ENCODE measurements around the gene AGPAT4. TPM values are rescaled to one million over a fixed set of nuclear protein-coding genes. Genes with fewer than 3 reads are reported as not detected.

AGPAT4 gene
- total RNA-seq, 2 donors from 2014 or later = 12.3 to 13.2 TPM

DNA sequence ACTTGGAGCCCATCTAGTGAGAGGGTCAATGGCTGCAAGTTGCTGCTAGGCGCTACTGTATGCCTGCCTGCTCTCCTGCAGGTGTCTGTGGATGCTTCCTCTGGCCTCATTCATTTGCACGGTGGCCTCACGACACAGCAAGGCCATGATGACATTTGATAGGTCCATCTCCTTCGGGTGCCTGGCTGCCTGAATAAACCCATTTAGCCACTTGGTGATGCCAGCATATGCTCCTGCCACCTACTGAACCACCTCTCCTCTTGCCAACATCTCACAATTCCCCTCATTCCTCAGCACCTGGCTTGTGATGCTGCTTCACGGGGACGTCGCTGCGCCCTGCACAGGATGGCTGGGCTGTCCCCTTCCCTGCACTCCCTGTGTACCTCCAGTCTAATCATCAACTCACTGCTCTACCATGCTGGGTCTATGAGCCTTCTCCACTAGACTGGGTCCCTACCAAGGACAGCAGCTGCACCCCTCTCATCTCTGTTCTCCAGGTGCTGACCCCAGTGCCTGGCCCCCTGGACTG, 51.1 kb downstream of the AGPAT4 start:
- peaks cover 31% of the 10 kb centered on the region for H3K4me1 Mint-ChIP-seq
- H3K36me3 Mint-ChIP-seq (ENCODE audit: low read depth) = peaks cover 34% of the 10 kb centered on the region
- no peak overlapping the region for H3K27ac Mint-ChIP-seq
- no peak for ATAC-seq (replicated peaks)
- peaks cover 5% of the 10 kb centered on the region for H3K9me3 Mint-ChIP-seq
- no peaks in the 10 kb centered on the region for H3K27me3 Mint-ChIP-seq
- H3K4me3 Mint-ChIP-seq = no peak overlapping the region

DNA sequence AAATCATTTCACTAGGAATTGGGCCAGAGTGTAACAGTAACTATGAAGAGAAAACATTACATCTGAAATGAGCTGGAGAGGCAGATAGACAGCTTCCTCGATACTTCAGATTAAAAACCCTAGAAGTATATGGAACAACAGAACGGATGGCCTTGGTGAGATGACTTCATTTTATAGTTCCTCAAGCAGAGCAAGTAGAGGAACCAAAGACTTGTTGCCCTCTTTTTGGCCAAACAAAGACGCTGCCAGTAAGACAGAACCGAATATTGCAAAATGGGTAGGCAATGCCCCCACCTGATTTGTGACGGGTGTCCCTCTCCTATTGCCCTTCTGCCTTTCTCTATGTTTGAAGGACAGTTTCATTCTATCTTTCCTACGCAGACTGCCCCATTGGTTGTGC, 53.5 kb downstream of the AGPAT4 start:
- peaks cover 5% of the 10 kb centered on the region for H3K9me3 Mint-ChIP-seq
- H3K36me3 Mint-ChIP-seq (ENCODE audit: low read depth) = peaks cover 49% of the 10 kb centered on the region
- H3K4me1 Mint-ChIP-seq = peaks cover 14% of the 10 kb centered on the region
- no peak overlapping the region for H3K4me3 Mint-ChIP-seq
- no peaks in the 10 kb centered on the region for H3K27me3 Mint-ChIP-seq
- no peak overlapping the region for H3K27ac Mint-ChIP-seq
- ATAC-seq (replicated peaks) = no peak

DNA sequence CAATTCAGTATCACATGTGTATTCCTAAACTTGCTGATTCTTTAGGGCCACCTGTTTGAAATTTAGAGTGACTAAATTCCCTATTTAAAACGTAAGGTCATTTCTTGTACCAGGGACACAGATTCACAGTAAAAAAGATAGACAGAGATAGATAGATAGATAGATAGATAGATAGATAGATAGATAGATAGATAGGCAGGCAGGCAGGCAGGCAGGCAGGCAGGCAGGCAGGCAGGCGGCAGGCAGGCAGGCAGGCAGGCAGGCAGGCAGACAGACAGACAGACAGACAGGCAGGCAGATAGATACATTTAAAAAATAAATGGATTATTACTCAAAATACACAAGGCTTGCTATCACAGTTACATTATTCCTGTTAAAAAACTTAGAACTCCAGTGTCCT, 54.2 kb downstream of the AGPAT4 start:
- no peak for ATAC-seq (replicated peaks)
- H3K9me3 Mint-ChIP-seq = no peaks in the 10 kb centered on the region
- peaks cover 8% of the 10 kb centered on the region for H3K4me1 Mint-ChIP-seq
- peaks cover 47% of the 10 kb centered on the region for H3K36me3 Mint-ChIP-seq (ENCODE audit: low read depth)
- no peak overlapping the region for H3K4me3 Mint-ChIP-seq
- no peaks in the 10 kb centered on the region for H3K27me3 Mint-ChIP-seq
- no peak overlapping the region for H3K27ac Mint-ChIP-seq

DNA sequence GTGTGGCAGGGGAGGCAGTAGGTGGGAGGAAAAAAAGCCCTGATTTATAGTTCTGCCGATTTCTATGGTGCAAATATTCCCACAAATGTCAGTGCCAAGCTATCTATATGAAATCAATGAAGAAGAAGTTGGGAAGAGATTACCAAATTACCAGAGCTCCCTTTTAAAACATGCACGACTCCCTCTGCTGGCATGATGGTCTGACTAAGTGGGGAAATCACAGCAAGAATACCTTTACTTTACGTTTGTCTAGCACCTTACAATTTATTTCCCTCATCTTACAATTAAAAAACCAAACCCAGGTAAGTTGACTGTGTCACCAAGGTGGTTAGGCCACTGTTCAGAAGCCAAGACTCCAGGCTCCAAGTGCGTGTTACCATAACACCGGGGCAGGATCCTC, 55.6 kb downstream of the AGPAT4 start:
- H3K27me3 Mint-ChIP-seq = no peaks in the 10 kb centered on the region
- ATAC-seq (replicated peaks) = no peak
- H3K4me3 Mint-ChIP-seq = no peak overlapping the region

DNA sequence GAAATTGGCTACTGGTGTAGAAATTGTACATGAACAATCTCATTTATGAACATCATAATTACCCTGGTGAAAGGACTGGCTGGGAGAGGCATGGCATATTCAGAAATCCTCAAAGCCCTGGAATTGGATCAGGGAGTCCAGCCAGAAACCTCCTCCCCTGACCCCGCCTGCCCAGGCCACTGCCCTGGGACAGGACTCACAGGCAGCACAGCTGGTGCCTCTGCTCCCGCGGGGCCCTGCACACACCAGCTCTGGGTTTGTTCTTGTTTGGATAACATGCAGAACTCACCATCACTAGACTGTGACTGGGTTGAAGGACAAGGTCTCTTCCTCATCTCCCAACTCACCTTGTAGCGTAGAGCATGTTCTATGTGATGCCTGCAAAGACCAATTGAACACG, 56.2 kb downstream of the AGPAT4 start:
- Mint-ChIP-seq H3K27me3 (no peaks in the 10 kb centered on the region), H3K4me1 (no peaks in the 10 kb centered on the region), H3K36me3 (ENCODE audit: low read depth) (peaks cover 46% of the 10 kb centered on the region), H3K4me3 (no peak overlapping the region), H3K27ac (no peak overlapping the region), H3K9me3 (peaks cover 3% of the 10 kb centered on the region)
- no peak for ATAC-seq (replicated peaks)

More for the DNA sequence above, 55.6 kb downstream of the AGPAT4 start:
- peaks cover 3% of the 10 kb centered on the region for H3K9me3 Mint-ChIP-seq
- H3K27ac Mint-ChIP-seq = no peak overlapping the region
- H3K4me1 Mint-ChIP-seq = no peaks in the 10 kb centered on the region
- H3K36me3 Mint-ChIP-seq (ENCODE audit: low read depth) = peaks cover 46% of the 10 kb centered on the region

DNA sequence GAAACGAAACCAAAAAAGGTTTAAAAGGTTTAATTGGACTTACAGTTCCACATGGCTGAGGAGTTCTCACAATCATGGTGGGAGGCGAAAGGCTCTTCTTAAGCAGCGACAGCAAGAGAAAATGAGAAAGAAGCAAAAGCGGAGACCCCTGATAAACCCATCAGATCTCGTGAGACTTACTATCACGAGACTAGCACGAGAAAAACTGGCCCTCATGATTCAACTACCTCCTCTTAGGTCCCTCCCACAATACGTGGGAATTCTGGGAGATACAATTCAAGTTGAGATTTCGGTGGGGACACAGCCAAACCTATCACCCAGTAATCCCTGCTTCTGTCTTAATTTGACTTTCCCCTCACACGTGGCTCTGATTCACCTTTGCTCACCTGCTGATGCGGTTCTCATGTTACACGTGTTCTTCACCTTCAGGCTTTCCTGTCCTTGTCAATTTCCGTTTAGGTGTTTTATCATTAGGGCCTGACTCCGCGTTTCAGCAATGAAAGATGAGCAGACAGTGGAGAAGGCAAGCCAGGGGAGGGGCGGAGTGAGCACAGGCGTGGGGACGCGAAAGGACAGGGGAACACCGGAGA, 57.1 kb downstream of the AGPAT4 start:
- no peaks in the 10 kb centered on the region for H3K27me3 Mint-ChIP-seq
- ATAC-seq (replicated peaks) = no peak
- H3K36me3 Mint-ChIP-seq (ENCODE audit: low read depth) = peaks cover 39% of the 10 kb centered on the region
- H3K27ac Mint-ChIP-seq = no peak overlapping the region
- no peak overlapping the region for H3K4me3 Mint-ChIP-seq
- H3K9me3 Mint-ChIP-seq = peaks cover 3% of the 10 kb centered on the region
- no peaks in the 10 kb centered on the region for H3K4me1 Mint-ChIP-seq

DNA sequence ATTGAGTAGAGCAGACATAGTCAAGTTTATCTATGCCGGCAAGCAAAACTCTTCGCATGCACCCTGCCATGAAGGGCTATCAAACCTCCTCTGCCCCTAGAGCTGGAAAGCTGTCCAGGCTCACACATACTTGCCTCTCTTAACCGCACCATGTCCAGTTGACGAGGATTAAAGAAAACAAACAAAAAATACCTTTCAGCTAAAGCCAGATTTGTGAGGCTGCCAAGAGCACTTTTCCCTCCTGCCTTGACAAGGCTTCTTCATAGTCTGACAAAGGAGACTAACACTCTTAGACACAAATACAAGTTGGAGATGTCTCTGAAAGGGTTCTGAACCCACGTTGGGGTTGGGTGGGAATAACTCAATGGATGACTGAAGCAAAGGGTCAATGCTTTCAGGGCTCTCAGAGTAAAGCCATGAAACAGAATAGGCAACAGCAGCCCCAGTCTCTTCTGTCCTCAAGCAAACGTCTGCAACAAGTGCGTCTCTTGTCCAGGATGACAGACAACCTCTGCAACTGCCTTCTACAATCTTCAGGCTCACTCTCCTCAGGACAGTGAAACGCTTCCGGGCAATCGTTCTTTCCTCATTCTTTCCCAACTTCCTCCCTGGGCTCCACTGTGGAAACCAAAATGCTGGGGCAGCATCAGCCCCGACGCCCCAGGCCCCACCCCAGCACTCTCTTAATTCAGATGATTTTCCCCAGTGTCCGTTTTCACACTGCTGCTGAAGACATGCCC, 57.8 kb downstream of the AGPAT4 start:
- no peak overlapping the region for H3K4me3 Mint-ChIP-seq
- ATAC-seq (replicated peaks) = no peak
- H3K4me1 Mint-ChIP-seq = no peaks in the 10 kb centered on the region
- H3K36me3 Mint-ChIP-seq (ENCODE audit: low read depth) = peaks cover 39% of the 10 kb centered on the region
- H3K27me3 Mint-ChIP-seq = no peaks in the 10 kb centered on the region
- H3K27ac Mint-ChIP-seq = no peak overlapping the region
- H3K9me3 Mint-ChIP-seq = peaks cover 3% of the 10 kb centered on the region

DNA sequence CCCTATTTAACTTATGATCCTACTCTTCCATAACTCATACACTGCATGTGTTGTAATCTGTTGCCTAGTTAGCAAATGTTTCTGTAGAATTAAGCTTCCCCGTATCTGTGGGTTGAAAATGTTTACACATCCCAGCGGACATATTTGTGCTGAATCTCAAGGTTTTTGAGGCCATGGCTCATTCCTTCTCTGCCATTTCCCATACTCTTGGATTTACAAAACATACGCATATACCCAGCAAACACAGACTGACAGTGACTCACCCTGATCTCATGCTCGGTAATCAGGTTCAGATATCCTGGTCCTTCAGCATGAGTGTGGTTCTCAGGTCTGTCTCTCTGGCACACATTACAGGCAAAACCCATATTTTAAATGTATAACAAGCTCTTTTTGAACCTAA, 58.7 kb downstream of the AGPAT4 start:
- Mint-ChIP-seq H3K4me1 (no peaks in the 10 kb centered on the region), H3K27me3 (no peaks in the 10 kb centered on the region), H3K36me3 (ENCODE audit: low read depth) (peaks cover 35% of the 10 kb centered on the region), H3K4me3 (no peak overlapping the region), H3K27ac (no peak overlapping the region), H3K9me3 (peaks cover 3% of the 10 kb centered on the region)
- ATAC-seq (replicated peaks) = no peak

DNA sequence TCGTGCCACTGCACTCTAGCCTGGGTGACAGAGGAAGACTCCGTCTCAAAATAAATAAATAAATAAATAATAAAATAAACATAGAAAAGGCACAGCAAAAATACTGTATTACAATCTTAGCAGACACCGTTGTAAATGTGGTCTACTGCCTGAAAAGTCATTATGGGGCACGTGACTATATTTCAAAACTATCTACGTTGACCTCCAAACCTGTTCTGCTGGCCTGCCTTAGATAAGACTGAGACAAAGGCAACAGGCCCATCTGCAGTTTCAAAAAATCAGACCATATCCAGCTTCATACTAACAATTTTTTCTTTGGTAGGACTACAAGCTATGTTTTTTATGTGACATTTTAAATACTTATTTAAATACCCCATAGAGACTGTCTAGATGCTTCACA, 59.1 kb downstream of the AGPAT4 start:
- ATAC-seq (replicated peaks) = no peak
- Mint-ChIP-seq H3K4me1 (no peaks in the 10 kb centered on the region), H3K36me3 (ENCODE audit: low read depth) (peaks cover 34% of the 10 kb centered on the region), H3K4me3 (no peak overlapping the region), H3K9me3 (peaks cover 3% of the 10 kb centered on the region), H3K27ac (no peak overlapping the region), H3K27me3 (no peaks in the 10 kb centered on the region)

DNA sequence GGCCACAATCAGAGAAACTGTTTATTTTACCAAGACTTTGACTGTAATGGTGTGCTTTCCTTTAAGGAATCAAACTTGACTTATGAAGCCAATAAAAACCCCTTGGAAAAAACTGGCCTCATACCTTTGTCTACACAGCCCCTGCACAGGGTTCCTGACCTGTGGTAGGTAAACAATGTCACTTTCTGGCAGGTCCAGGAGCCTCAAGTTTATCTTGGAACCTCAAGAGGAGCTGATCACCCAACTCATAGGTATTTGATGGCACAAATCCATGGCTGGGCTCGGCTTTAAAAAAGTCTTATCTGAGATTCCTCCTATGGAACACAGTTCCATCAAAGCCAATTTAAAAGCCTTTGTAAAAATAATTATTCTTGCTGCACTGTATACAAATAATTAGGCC, 61.0 kb downstream of the AGPAT4 start:
- Mint-ChIP-seq H3K9me3 (peaks cover 7% of the 10 kb centered on the region), H3K27ac (no peak overlapping the region), H3K4me1 (no peaks in the 10 kb centered on the region), H3K36me3 (ENCODE audit: low read depth) (peaks cover 28% of the 10 kb centered on the region), H3K27me3 (no peaks in the 10 kb centered on the region), H3K4me3 (no peak overlapping the region)
- no peak for ATAC-seq (replicated peaks)

DNA sequence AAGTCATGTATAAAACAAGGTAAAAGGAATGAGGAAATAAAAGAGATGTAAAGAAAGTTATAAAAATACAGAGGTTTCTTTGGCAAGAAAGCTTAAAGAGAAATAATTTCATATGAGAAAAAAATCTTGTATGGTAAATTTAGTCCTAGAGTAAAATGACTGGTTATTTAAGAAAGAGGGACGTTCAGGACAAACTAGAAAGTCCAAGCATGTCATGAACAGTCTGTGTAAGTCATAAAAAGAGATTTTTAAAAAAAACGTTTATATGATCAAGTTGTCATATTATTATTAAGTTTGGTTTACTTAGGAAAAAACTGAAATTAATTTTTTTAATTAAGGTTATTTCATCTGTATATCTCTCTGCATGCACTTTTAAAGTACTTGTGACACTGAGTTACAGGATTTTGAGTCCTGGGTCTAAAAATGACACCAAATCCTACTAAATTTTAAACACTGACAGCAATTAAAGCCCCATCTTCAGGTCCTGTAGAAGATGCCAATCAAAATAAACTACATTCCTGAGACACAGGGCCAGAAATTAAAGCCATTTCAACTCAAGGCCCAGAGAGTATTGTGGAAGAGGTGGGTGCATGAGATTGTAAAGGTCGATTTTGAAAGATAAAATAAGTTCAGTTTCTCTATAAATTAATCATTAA, 62.4 kb downstream of the AGPAT4 start:
- no peaks in the 10 kb centered on the region for H3K27me3 Mint-ChIP-seq
- H3K9me3 Mint-ChIP-seq = peaks cover 7% of the 10 kb centered on the region
- no peak for ATAC-seq (replicated peaks)
- H3K27ac Mint-ChIP-seq = no peak overlapping the region
- H3K4me3 Mint-ChIP-seq = no peak overlapping the region
- peaks cover 5% of the 10 kb centered on the region for H3K4me1 Mint-ChIP-seq
- peaks cover 16% of the 10 kb centered on the region for H3K36me3 Mint-ChIP-seq (ENCODE audit: low read depth)

DNA sequence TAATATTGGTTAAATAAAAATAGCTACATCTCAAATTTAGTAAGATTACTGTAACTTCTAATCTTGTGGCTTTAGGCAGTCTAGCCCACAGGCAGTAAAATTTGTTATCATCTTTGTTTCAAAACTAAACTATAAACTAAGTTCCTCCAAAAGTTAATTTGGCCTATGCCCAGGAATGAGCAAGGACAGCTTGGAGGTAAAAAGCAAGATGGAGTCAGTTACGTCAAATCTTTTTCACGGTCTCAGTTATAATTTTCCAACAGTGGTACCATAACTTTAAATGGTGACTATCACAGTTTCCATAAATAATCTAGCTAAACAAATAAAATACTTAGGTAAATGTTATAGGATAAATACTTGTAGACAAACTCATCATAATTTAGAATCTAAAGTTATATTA, 63.0 kb downstream of the AGPAT4 start:
- Mint-ChIP-seq H3K4me1 (peaks cover 5% of the 10 kb centered on the region), H3K36me3 (ENCODE audit: low read depth) (peaks cover 9% of the 10 kb centered on the region), H3K27ac (no peak overlapping the region), H3K9me3 (peaks cover 7% of the 10 kb centered on the region), H3K27me3 (no peaks in the 10 kb centered on the region), H3K4me3 (no peak overlapping the region)
- ATAC-seq (replicated peaks) = no peak

DNA sequence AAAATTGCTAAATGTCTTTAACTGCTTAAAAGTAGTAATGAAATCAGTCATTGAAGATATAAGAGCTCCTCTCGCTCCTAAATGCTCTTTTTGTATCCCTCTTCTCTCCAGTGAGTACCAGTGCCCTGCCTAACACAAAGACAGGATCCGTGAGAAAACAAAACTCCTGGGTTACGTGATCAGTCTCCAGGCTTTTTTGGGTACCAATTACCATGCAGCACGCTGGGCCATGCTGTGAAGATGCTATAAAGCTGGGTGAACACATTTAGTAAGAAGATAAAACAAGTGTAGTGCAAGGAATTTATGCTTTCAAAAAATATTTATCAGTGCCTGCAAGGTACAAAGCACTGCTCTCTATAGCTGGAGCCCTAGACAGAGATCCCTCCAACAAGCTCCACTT, 66.7 kb downstream of the AGPAT4 start:
- Mint-ChIP-seq H3K4me3 (no peak overlapping the region), H3K9me3 (peaks cover 4% of the 10 kb centered on the region), H3K27ac (no peak overlapping the region), H3K27me3 (no peaks in the 10 kb centered on the region), H3K36me3 (ENCODE audit: low read depth) (no peaks in the 10 kb centered on the region), H3K4me1 (peaks cover 11% of the 10 kb centered on the region)
- ATAC-seq (replicated peaks) = no peak

DNA sequence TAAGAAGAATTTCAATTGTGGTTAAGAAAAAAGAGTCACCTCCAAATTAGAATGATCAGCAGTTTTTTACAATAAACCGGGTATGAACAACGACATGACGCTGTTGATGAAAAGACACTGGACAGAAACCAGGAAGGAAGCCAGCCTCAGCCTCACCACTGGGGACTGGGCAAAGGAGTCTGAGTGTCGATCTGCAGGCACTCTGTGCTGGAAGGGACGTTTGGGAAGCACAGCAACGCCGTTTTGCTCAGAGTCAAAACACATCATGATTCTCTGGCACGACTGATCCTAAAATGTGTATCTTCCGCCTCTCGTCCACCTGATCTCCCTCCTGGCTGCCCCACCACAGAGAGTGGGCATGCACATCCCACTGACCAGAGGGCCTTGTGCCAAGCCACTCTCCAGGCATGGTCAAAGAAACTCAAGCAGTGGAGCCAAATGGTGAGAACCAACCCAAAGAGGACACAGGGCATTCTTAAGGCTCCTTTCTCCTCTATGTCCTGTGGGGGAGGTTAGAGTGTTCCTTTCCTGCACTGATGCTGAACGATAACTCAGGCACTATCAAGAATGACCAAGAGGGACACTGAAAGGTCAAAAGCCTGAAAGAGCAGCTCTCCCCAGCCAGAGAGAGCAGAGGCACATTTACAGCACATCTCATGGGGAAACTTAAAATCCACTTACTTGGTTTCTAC, 68.8 kb downstream of the AGPAT4 start:
- Mint-ChIP-seq H3K36me3 (ENCODE audit: low read depth) (no peaks in the 10 kb centered on the region), H3K9me3 (peaks cover 4% of the 10 kb centered on the region)
- ATAC-seq (replicated peaks) = no peak

More for the DNA sequence above, 68.8 kb downstream of the AGPAT4 start:
- Mint-ChIP-seq H3K27ac (no peak overlapping the region), H3K27me3 (no peaks in the 10 kb centered on the region), H3K4me1 (peaks cover 11% of the 10 kb centered on the region), H3K4me3 (no peak overlapping the region)

Data from activated T-helper 17 cell treated with anti-CD3 and anti-CD28 coated beads, Interleukin-2, amount 50 U/mL, for 72 hours (primary cell).